Tibial nerve (tissue), 4 donors: ENCODE data around the gene GOSR1.
"Not testable (repeated sequence)": the region's sequence is repeated elsewhere in the genome, so short reads cannot be mapped to it uniquely, and the experiment has no call there.

ENCODE experiments used
- EP300 ChIP-seq, 2 donors: sonication (generic); formaldehyde crosslinking; IDR thresholded peaks; one replicate each; pipeline ENCODE4 v1.6.1; 2017; ENCODE audit warnings: antibody characterized with exemption in 2 of 2, mild to moderate bottlenecking in 1 of 2
- POLR2A ChIP-seq, 2 donors: fragments of 450-650 bp; IDR thresholded peaks; one replicate each; pipeline ENCODE4 v1.6.1; 2017; ENCODE audit warnings: antibody characterized with exemption in 2 of 2, mild to moderate bottlenecking in 2 of 2, moderate library complexity in 2 of 2
- TF ChIP-seq, protein P1 (sequence below), 5 experiments: fragments of 200-600 bp in 3 of 5; fragments of 450-650 bp in 2 of 5; sonication (generic) in 3 of 5; IDR thresholded peaks; one replicate each; pipeline ENCODE4 v1.5.1; 2016 to 2019; ENCODE audit warnings: antibody characterized with exemption in 5 of 5, mild to moderate bottlenecking in 3 of 5, moderate library complexity in 2 of 5

DNA sequence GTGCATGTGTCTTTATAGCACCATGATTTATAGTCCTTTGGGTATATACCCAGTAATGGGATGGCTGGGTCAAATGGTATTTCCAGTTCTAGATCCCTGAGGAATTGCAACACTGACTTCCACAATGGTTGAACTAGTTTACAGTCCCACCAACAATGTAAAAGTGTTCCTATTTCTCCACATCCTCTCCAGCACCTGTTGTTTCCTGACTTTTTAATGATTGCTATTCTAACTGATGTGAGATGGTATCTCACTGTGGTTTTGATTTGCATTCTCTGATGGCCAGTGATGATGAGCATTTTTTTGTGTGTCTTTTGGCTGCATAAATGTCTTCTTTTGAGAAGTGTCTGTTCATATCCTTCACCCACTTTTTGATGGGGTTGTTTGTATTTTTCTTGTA is 30.6 kb upstream of the GOSR1 start:
- TF ChIP-seq POLR2A, EP300 (IDR thresholded peaks at IDR 0.05): not testable (repeated sequence)
- TF ChIP-seq, protein P1, sequence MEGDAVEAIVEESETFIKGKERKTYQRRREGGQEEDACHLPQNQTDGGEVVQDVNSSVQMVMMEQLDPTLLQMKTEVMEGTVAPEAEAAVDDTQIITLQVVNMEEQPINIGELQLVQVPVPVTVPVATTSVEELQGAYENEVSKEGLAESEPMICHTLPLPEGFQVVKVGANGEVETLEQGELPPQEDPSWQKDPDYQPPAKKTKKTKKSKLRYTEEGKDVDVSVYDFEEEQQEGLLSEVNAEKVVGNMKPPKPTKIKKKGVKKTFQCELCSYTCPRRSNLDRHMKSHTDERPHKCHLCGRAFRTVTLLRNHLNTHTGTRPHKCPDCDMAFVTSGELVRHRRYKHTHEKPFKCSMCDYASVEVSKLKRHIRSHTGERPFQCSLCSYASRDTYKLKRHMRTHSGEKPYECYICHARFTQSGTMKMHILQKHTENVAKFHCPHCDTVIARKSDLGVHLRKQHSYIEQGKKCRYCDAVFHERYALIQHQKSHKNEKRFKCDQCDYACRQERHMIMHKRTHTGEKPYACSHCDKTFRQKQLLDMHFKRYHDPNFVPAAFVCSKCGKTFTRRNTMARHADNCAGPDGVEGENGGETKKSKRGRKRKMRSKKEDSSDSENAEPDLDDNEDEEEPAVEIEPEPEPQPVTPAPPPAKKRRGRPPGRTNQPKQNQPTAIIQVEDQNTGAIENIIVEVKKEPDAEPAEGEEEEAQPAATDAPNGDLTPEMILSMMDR (IDR thresholded peaks at IDR 0.05): not testable (repeated sequence)
